ENCODE results near the gene KDM8.

GRCh38 chr16:27224741-27225300, 21.5 kb downstream of the KDM8 start:
- TF ChIP-seq CTCF (IDR thresholded peaks at IDR 0.05; ENCODE audit: low read length): no peak
- no peak for TF ChIP-seq EZH2 (IDR thresholded peaks at IDR 0.05; ENCODE audit: borderline replicate concordance, low read length)

Data from OCI-LY1 (cell line).